Nephron (organoid): ENCODE measurements around the gene IDI2.

Source experiments
- H3K27ac Mint-ChIP-seq, 3 experiments: 2 replicates each; pipeline ENCODE4 v1.8.0; 2020; ENCODE audit warnings: mixed read lengths in 3 of 3, mild to moderate bottlenecking in 2 of 3, moderate library complexity in 1 of 3
- H3K27me3 Mint-ChIP-seq: 2 replicates; pipeline ENCODE4 v1.8.0; 2021; ENCODE audit warnings: low read depth, mild to moderate bottlenecking, moderate library complexity, mixed read lengths
- H3K36me3 Mint-ChIP-seq: 2 replicates; pipeline ENCODE4 v1.8.0; 2020; ENCODE audit warnings: low read depth, mixed read lengths
- H3K4me1 Mint-ChIP-seq: 2 replicates; pipeline ENCODE4 v1.8.0; 2020; ENCODE audit warnings: mixed read lengths
- H3K4me3 Mint-ChIP-seq, 3 experiments: 2 replicates each; pipeline ENCODE4 v1.8.0; 2020; ENCODE audit warnings: mild to moderate bottlenecking in 3 of 3, mixed read lengths in 3 of 3, moderate library complexity in 2 of 3
- H3K9me3 Mint-ChIP-seq: 2 replicates; pipeline ENCODE4 v1.8.0; 2020; ENCODE audit warnings: mixed read lengths
- TF ChIP-seq, protein P1 (sequence below), 3 experiments: fragments of 200-600 bp; sonication (generic); IDR thresholded peaks; one replicate each; pipeline ENCODE4 v1.5.0; 2021; ENCODE audit warnings: antibody characterized with exemption in 3 of 3; ENCODE audit not compliant: unreplicated experiment in 3 of 3

Gene IDI2

DNA sequence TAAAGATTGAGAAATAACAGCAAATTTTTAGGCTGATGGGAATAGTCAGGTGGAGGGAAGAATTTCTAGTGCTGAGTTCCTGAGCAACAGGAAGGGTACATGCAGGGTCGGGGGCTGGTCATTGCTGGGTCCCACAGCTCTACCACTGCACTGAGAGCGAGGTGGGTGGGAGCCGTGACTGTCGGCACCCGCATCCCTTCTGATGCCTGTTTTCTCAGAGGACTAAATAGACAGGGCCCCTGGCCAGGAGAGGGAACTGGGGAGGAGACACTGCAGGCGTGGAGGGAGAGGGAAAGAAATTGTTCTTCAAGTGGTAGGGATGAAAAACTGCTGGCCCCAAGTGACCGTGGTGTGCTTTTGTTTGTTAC, 30.1 kb downstream of the IDI2 start:
- Mint-ChIP-seq H3K27ac (no peak overlapping the region), H3K9me3 (peaks cover 1% of the 10 kb centered on the region), H3K27me3 (no peaks in the 10 kb centered on the region), H3K36me3 (peaks cover 84% of the 10 kb centered on the region), H3K4me3 (no peak overlapping the region), H3K4me1 (peaks cover 9% of the 10 kb centered on the region)
- TF ChIP-seq, protein P1, sequence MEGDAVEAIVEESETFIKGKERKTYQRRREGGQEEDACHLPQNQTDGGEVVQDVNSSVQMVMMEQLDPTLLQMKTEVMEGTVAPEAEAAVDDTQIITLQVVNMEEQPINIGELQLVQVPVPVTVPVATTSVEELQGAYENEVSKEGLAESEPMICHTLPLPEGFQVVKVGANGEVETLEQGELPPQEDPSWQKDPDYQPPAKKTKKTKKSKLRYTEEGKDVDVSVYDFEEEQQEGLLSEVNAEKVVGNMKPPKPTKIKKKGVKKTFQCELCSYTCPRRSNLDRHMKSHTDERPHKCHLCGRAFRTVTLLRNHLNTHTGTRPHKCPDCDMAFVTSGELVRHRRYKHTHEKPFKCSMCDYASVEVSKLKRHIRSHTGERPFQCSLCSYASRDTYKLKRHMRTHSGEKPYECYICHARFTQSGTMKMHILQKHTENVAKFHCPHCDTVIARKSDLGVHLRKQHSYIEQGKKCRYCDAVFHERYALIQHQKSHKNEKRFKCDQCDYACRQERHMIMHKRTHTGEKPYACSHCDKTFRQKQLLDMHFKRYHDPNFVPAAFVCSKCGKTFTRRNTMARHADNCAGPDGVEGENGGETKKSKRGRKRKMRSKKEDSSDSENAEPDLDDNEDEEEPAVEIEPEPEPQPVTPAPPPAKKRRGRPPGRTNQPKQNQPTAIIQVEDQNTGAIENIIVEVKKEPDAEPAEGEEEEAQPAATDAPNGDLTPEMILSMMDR (IDR thresholded peaks at IDR 0.05; ENCODE audit: unreplicated experiment in 3 of 3): no peak

DNA sequence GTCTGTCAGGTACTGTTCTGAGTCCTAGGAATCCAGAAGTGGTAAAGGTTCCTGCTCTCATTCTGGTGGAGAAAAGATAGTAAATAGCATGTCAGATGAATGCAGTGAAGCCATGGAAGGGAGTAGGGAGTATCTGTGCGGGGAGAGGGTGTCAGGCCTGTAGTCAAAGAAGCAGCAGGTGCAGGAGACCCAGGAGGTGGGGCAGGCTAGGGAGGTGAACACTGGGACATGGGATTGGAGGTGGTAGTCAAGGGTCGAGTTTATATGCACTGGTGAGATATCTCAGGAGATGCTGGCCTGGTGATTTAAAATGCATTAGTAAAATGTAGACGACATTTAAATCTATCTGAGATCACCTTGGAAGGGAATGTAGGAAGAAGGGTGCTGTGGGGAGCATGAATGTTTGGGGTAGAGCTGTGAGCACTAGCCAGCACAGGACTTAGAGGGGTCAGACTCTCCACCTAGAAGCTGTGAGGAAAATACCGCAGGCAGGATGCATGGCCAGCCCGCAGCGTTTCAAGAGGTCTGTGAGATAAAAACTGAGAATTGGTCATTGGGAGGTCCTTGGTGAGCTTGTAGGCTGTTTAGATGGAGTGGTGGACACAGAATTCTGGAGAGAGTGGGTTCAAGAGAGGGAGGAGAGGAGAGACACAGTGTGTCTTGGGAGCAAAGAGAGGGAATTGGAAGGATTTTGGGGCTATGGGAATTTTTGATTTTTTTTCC, 30.7 kb downstream of the IDI2 start:
- H3K9me3 Mint-ChIP-seq: no peaks in the 10 kb centered on the region
- peaks cover 12% of the 10 kb centered on the region for H3K4me1 Mint-ChIP-seq
- no peaks in the 10 kb centered on the region for H3K27me3 Mint-ChIP-seq
- TF ChIP-seq, protein P1 (IDR thresholded peaks at IDR 0.05; ENCODE audit: unreplicated experiment in 3 of 3): no peak
- no peak overlapping the region for H3K4me3 Mint-ChIP-seq
- H3K27ac Mint-ChIP-seq: no peak overlapping the region
- peaks cover 82% of the 10 kb centered on the region for H3K36me3 Mint-ChIP-seq

DNA sequence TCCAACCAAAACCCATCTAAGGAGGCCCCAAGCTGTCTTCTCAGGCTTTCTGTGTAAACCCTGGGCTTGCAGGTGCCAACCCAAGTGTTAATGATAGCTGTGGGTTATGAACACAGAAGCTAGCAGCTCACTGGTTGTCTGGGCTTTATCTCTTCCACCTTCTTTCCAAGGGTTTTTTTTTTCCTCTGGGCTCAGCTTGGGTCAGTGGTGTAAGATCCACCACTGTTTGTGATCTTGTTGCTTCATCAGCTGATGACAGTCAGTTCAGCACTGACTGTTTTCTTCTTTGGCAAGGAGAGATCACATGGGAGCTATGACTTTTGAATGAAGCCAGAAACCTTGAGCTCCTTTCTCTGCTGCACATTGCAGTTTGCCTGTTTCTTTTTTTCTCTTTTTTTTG, 32.8 kb downstream of the IDI2 start:
- Mint-ChIP-seq H3K27me3 (no peaks in the 10 kb centered on the region), H3K9me3 (no peaks in the 10 kb centered on the region), H3K36me3 (peaks cover 64% of the 10 kb centered on the region), H3K4me3 (no peak overlapping the region), H3K4me1 (peaks cover 21% of the 10 kb centered on the region), H3K27ac (no peak overlapping the region)
- TF ChIP-seq, protein P1 (IDR thresholded peaks at IDR 0.05; ENCODE audit: unreplicated experiment in 3 of 3): no peak

DNA sequence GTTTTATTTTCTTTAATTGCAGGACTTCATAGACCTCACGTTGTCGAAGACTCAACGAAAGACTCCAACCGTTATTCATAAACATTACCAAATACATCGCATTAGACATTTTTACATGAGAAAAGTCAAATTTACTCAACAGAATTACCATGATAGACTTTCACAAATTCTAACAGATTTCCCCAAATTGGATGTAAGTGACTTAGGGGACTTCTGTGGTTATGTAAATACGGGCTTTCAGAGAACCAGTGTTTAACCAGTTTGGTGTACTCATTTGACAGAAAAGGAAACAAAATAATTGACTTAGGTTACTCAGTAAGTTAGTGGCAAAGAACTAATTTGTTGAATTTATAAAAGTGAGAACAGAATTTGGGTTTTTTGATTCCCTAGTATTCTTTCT, 33.2 kb downstream of the IDI2 start:
- Mint-ChIP-seq H3K4me3 (no peak overlapping the region), H3K9me3 (no peaks in the 10 kb centered on the region), H3K36me3 (peaks cover 60% of the 10 kb centered on the region), H3K27ac (no peak overlapping the region), H3K4me1 (peaks cover 23% of the 10 kb centered on the region), H3K27me3 (no peaks in the 10 kb centered on the region)
- TF ChIP-seq, protein P1 (IDR thresholded peaks at IDR 0.05; ENCODE audit: unreplicated experiment in 3 of 3): no peak

DNA sequence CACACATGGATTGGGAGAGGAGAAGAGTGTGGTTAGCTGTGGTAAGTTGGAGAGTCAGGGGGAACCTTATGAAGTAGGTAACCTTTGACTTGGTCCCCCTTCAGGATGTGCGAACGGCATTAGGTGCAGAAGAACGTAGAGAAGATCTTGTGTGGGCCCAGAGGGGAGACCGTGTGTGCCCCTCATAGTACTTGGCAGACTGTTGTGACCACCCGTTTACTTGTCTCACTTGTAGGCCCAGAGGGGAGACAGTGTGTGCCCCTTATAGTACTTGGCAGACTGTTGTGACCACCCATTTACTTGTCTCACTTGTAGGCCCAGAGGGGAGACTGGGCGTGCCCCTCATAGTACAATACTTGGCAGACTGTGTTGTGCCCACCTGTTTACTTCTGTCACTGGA, 34.9 kb downstream of the IDI2 start:
- TF ChIP-seq, protein P1 (IDR thresholded peaks at IDR 0.05; ENCODE audit: unreplicated experiment in 3 of 3): no peak
- Mint-ChIP-seq H3K27me3 (no peaks in the 10 kb centered on the region), H3K27ac (no peak overlapping the region), H3K4me3 (peak overlapping the region; percentile 54 to 75 (median 70)), H3K4me1 (peaks cover 31% of the 10 kb centered on the region), H3K9me3 (no peaks in the 10 kb centered on the region), H3K36me3 (peaks cover 46% of the 10 kb centered on the region)
